Thymus (tissue), 11 donors: Measurements from ENCODE around the gene RUNX2. TPM values are rescaled to one million over a fixed set of nuclear protein-coding genes. Genes with fewer than 3 reads are reported as not detected.

ENCODE experiments used
- DNase-seq, 9 donors: peaks; one replicate each; pipeline ENCODE4 v3.0.0-alpha.2; 2013; ENCODE audit warnings: low spot score in 9 of 9, low read depth in 6 of 9, missing footprints in 1 of 9
- H3K27ac ChIP-seq, 2 donors: one replicate each; pipeline ENCODE4 v1.5.1; 2013; ENCODE audit warnings: control low read depth in 1 of 2, low read depth in 1 of 2, low read length in 1 of 2, mild to moderate bottlenecking in 1 of 2, moderate library complexity in 1 of 2
- H3K27me3 ChIP-seq, 2 donors: one replicate each; pipeline ENCODE4 v1.5.1; 2013; ENCODE audit warnings: low read length in 1 of 2; ENCODE audit not compliant: control insufficient read depth in 2 of 2, insufficient read depth in 1 of 2
- H3K36me3 ChIP-seq, 2 donors: one replicate each; pipeline ENCODE4 v1.5.1; 2013; ENCODE audit warnings: low read length in 1 of 2, mild to moderate bottlenecking in 1 of 2, moderate library complexity in 1 of 2; ENCODE audit not compliant: control insufficient read depth in 2 of 2, insufficient read depth in 2 of 2
- H3K4me1 ChIP-seq, 2 donors: one replicate each; pipeline ENCODE4 v1.5.1; 2013; ENCODE audit warnings: low read length in 2 of 2; ENCODE audit not compliant: control insufficient read depth in 2 of 2, insufficient read depth in 2 of 2
- H3K4me3 ChIP-seq, 2 donors: one replicate each; pipeline ENCODE4 v1.5.1; 2013; ENCODE audit warnings: low read length in 2 of 2, control low read depth in 1 of 2, mild to moderate bottlenecking in 1 of 2
- H3K9me3 ChIP-seq, 2 donors: one replicate each; pipeline ENCODE4 v1.5.1; 2013; ENCODE audit warnings: low read length in 1 of 2, mild to moderate bottlenecking in 1 of 2; ENCODE audit not compliant: control insufficient read depth in 2 of 2, insufficient read depth in 1 of 2
- WGBS: extraction: QIAGEN DNeasy Blood & Tissue Kit; methylation state at CpG from one replicate; pipeline ENCODE4 v1.1.7; 2013; 5-methylcytosine and 5-hydroxymethylcytosine counted together
- polyA plus RNA-seq: library from polyadenylated mRNA; stranded (reverse); fragments of 200-250 nt; gene quantifications from one replicate; pipeline ENCODE4 v1.2.3, GENCODE V29; 2013
- total RNA-seq: library from RNA; stranded (reverse); fragments of 120-200 nt; gene quantifications from one replicate; pipeline ENCODE4 v1.2.4, GENCODE V29; 2013
- donor health status: healthy.

Gene RUNX2
- total and polyA plus RNA-seq, 2 donors, result 3.7 to 7.1 TPM

DNA sequence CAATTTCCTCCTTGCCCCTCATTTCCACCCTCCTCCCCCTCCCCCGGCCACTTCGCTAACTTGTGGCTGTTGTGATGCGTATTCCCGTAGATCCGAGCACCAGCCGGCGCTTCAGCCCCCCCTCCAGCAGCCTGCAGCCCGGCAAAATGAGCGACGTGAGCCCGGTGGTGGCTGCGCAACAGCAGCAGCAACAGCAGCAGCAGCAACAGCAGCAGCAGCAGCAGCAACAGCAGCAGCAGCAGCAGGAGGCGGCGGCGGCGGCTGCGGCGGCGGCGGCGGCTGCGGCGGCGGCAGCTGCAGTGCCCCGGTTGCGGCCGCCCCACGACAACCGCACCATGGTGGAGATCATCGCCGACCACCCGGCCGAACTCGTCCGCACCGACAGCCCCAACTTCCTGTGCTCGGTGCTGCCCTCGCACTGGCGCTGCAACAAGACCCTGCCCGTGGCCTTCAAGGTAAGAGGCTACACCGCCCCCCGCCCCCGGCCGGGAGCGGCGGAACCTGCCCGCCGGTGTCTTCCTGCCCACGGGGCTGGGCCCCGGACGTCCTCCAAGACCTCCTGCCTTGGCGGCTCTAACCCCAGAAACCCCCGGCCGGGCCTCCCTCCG lies 94.5 kb downstream of the RUNX2 start:
- H3K4me1 ChIP-seq, result peaks cover 17 to 45% of the 10 kb centered on the region in 2 donors
- peak overlapping the region in 1 of 2 donors; percentile 50 for H3K27ac ChIP-seq
- H3K4me3 ChIP-seq, result peak overlapping the region; percentile 55 to 57
- peak in 2 of 9 donors; percentile 55 to 70 for DNase-seq
- under 1% methylated on average over 55 of the region's 55 CpGs for WGBS
- no peaks in the 10 kb centered on the region for H3K36me3 ChIP-seq
- peaks cover 54 to 69% of the 10 kb centered on the region in 2 donors for H3K27me3 ChIP-seq
- H3K9me3 ChIP-seq, result no peaks in the 10 kb centered on the region

DNA sequence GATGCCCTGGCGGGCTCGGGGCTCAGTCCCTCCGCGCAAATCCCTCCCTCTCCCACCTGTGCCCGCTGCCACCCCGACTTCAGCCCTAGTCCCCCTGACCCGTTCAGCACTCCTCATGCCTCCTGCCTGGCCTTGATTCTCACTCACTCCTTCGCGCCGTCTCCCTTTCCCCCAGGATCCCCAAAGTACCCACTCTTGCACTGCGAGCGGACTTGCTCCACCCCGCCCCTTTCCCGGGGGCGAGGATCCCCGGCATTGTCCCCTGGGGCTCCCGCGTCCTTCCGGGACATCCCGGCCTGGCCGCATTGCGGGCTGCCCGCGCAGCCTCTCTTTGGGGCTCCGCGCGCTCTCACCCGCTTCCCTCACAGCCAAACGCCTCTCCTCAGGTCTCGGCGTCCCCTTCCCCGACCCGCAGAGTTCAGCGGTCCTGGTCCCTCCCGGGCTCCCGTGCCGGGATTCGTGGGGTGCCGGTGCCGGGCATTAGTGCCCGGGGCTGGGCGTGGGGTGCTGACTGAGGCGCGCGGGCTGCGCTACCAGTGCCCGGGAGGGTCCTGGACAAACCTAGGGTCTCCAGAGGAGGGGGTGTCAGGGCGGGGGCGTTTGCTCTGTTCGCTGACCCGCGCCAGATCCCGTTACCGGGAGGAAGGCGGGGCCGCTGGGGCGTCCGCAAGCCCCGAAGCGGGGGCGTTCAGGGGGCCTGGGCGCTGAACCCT lies 95.1 kb downstream of the RUNX2 start:
- no peak for DNase-seq
- under 1% methylated on average over 62 of the region's 62 CpGs for WGBS
- Histone ChIP-seq H3K36me3 (no peaks in the 10 kb centered on the region), H3K4me1 (peaks cover 17 to 45% of the 10 kb centered on the region in 2 donors), H3K9me3 (no peaks in the 10 kb centered on the region), H3K27me3 (peaks cover 51 to 69% of the 10 kb centered on the region in 2 donors), H3K27ac (peak overlapping the region in 1 of 2 donors; percentile 50), H3K4me3 (peak overlapping the region; percentile 55 to 57)

DNA sequence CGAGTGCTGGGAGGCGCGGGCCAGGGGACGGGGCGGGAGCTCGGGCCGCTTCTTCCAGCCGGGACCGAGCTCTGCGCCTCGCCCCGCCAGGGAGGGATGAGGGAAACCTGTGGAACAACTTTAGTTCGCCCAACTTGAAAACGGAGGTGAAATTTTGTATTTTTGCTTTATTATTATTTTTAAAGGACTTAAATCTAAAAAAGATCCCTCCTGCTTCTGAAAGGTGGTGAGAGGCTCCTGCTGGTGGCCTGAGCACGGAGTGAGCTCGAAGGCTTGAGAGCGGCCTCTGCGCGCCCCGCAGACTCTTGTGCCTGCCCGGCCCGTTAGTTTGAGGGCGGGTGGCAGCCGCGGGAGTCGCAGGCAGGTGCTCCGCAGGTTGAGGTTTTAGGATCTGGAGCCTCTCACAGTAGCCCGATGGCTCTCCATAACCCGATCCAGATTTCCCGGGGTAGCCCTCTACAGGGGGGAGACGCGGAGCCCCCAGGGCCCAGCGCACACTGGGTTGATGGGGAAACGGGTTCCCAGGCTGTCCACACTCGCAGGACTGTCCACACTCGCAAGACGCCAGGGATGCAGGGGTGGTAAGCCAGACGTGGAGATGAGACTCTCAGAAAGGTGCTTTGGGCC lies 95.8 kb downstream of the RUNX2 start:
- H3K4me3 ChIP-seq, result peak overlapping the region; percentile 55 to 57
- no peaks in the 10 kb centered on the region for H3K36me3 ChIP-seq
- H3K4me1 ChIP-seq, result peaks cover 17 to 45% of the 10 kb centered on the region in 2 donors
- H3K27ac ChIP-seq, result peak overlapping the region in 1 of 2 donors; percentile 20
- no peak for DNase-seq
- WGBS, result 4% methylated on average over 38 of the region's 38 CpGs
- H3K9me3 ChIP-seq, result no peaks in the 10 kb centered on the region
- H3K27me3 ChIP-seq, result peaks cover 45 to 63% of the 10 kb centered on the region in 2 donors

DNA sequence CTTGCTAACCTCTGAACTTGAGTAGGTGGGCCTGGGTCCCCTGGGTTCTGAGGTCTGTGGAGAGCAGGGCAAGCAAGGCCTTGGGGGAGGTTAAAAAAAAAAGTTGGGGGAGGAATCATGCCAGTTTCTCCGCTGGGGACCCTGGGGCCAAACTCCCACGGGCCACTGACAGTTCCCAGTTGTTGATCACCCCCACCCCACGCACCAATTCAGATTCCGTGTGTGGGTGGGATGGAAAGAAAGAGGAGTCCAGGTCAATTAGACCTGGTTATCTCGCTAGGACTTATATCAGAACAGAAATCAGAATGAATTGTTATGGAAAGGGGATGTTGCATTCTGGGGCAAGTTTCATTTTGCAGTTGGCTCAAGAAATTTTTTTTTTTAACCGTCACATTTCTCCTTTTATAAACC lies 96.3 kb downstream of the RUNX2 start:
- Histone ChIP-seq H3K4me3 (peak overlapping the region in 1 of 2 donors; percentile 57), H3K27ac (peak overlapping the region in 1 of 2 donors; percentile 20), H3K4me1 (peaks cover 17 to 41% of the 10 kb centered on the region in 2 donors), H3K27me3 (peaks cover 40 to 58% of the 10 kb centered on the region in 2 donors), H3K9me3 (no peaks in the 10 kb centered on the region), H3K36me3 (no peaks in the 10 kb centered on the region)
- 13% methylated on average over 6 of the region's 6 CpGs for WGBS
- DNase-seq, result no peak

DNA sequence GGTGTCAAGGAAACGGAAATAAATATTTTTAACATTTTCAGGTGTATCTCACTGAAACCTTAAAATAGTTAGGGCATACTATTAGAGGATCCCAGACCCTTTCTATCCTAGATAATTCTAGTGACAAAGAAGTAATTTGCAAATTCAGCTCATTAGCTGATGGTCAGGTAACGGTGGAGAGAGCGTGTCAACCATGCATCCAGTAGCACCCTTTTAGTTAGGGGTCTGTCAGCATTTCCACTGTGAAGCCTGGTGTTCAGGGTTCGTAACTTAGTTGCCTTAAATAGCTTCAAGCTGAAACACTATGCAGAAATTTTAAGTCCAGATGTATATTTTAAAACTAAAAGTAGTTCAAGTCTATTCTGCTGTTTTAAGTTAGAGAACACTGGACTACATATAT lies 98.1 kb downstream of the RUNX2 start:
- Histone ChIP-seq H3K27ac (no peak overlapping the region), H3K27me3 (peaks cover 28 to 40% of the 10 kb centered on the region in 2 donors)
- WGBS, result 76% methylated on average over 4 of the region's 4 CpGs

DNA sequence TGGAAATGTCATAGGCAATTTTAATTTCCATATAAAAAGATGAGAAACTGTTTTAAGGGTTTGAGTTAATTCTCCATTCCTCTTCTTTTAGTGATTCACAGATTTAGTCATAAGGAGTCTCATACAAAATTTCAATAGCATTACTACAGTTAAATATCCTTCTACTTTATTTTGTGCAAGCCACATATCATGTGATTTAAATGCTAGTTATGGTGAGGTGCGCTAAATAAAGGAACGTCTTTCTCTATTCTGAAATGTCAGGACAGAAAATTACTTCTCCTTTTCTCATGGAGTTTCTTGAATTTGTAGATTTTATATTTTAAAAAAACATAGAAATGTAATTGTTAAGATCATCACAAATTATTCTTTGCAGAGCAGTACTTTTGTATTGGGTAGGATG lies 99.6 kb downstream of the RUNX2 start:
- Histone ChIP-seq H3K27ac (no peak overlapping the region), H3K36me3 (no peaks in the 10 kb centered on the region), H3K27me3 (peaks cover 18 to 26% of the 10 kb centered on the region in 2 donors), H3K4me3 (no peak overlapping the region), H3K4me1 (peaks cover 12 to 20% of the 10 kb centered on the region in 2 donors), H3K9me3 (no peaks in the 10 kb centered on the region)
- WGBS, result 31% methylated on average over 2 of the region's 2 CpGs
- no peak for DNase-seq

More for the DNA sequence above, 98.1 kb downstream of the RUNX2 start:
- H3K4me3 ChIP-seq, result no peak overlapping the region
- no peaks in the 10 kb centered on the region for H3K36me3 ChIP-seq
- peaks cover 8 to 24% of the 10 kb centered on the region in 2 donors for H3K4me1 ChIP-seq
- DNase-seq, result no peak
- no peaks in the 10 kb centered on the region for H3K9me3 ChIP-seq

DNA sequence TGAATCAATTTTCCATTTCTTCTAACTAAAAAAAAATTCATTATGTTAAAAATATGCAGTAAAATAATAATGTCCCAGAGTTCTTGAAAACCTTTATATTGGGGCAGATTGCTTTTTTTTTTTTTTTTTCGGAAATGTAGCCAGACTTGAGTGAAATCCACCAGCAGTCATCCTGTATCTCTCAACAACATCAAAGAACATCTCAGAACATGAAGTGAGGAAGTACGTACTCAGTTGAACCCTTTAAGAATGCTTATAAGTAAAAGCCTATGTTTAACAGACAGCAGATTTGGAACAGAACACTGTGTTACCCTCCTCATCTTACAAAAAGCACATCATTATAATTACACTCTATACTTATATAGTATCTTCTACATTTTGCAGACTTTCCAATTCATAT lies 100.6 kb downstream of the RUNX2 start:
- no peak overlapping the region for H3K4me3 ChIP-seq
- no peak overlapping the region for H3K27ac ChIP-seq
- no peaks in the 10 kb centered on the region for H3K36me3 ChIP-seq
- H3K4me1 ChIP-seq, result peaks cover 8 to 11% of the 10 kb centered on the region in 2 donors
- WGBS, result 8% methylated on average over 2 of the region's 2 CpGs
- peaks cover 8 to 16% of the 10 kb centered on the region in 2 donors for H3K27me3 ChIP-seq
- H3K9me3 ChIP-seq, result no peaks in the 10 kb centered on the region
- DNase-seq, result peak in 1 of 9 donors; percentile 63

DNA sequence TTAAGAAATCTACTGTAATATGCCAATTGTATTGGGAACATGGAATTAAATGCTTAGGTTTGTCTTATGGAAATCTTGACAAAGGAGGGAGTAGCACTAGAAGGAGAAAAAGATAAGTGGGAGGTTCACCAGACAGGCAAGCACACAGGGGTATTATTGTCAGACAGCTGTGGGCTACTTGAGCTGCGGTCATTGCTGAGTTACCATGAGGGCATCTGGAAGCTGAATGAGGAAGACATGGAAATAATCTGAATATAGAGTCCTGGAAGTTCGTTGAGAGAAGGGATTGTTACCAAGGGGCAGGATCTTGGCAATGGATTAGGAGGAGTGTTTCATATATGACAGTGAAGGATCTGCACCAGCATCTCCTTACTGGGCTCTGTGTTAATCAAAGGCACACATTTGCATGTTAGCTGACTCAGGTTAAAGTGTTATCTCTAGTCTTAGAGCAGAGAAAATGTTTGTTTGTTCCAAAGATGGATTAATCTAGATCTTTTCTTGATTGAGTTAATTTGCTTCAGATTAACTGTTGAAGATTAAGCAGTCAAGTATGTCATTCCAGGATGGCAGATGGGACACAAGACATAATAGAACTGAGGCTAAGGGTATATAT lies 102.6 kb downstream of the RUNX2 start:
- WGBS, result 86% methylated on average over 2 of the region's 2 CpGs
- Histone ChIP-seq H3K9me3 (no peaks in the 10 kb centered on the region), H3K4me3 (no peak overlapping the region), H3K36me3 (no peaks in the 10 kb centered on the region), H3K27ac (no peak overlapping the region), H3K4me1 (peaks cover 9 to 19% of the 10 kb centered on the region in 2 donors), H3K27me3 (peaks cover 2% of the 10 kb centered on the region in 2 donors)
- no peak for DNase-seq
